ENCODE results near the gene AKAP5.

GRCh38 chr14:64444984-64445845 lies 20.1 kb upstream of the AKAP5 start:
- TF ChIP-seq EZH2 (IDR thresholded peaks at IDR 0.05; ENCODE audit: borderline replicate concordance) (no peak), CTCF (IDR thresholded peaks at IDR 0.05; ENCODE audit: poor library complexity) (no peak), EZH2phosphoT487 (IDR thresholded peaks at IDR 0.05; ENCODE audit: low read depth, severe bottlenecking, unreplicated experiment) (no peak)

All from hepatocyte (in vitro differentiated cells).